Limb (tissue), 2 donors: ENCODE measurements around the gene CS.

ENCODE experiments used
- DNase-seq, 2 donors: peaks; one replicate each; pipeline ENCODE4 v3.0.0-alpha.2; 2016; ENCODE audit errors: extremely low spot score in 2 of 2

CS gene

DNA sequence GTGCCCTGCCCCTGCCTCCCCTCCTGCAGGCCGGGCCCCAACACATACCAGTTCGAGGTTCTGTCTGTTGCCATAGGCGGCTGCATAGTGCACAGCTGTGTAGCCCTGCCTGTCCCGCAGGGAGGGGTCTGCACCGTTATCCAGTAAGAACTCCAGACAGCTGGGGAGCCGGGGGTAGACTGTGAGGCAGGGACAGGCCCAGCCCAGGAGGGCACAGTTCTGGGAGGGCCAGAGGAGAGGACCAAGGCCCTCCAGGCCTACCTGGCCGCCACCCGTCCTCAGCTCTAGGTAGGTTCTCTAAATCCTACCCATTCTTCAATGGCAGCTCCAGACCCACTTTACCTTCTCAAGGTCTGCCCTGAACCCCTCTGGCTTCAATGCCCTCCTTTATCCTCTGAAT lies 51.4 kb downstream of the CS start:
- no peak for DNase-seq

DNA sequence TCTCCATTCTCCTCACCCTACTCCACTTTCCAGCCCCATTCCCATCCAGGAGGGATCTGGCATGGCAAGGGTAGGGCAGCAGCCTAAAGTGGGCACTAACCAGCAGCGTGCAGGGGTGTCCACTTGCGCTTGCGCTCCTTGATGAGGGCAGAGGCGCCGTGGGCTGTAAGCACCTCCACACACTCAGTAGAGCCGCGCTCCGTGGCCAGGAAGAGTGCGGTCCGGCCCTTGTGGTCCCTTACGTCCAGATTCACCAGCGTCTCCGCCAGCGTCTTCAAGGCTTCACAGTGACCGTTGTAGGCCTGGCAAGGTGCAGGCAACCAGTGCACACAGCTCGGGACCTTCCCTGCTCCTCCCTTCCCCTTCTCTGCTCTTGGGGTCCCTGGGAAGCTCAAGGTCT lies 52.2 kb downstream of the CS start:
- DNase-seq, result no peak

DNA sequence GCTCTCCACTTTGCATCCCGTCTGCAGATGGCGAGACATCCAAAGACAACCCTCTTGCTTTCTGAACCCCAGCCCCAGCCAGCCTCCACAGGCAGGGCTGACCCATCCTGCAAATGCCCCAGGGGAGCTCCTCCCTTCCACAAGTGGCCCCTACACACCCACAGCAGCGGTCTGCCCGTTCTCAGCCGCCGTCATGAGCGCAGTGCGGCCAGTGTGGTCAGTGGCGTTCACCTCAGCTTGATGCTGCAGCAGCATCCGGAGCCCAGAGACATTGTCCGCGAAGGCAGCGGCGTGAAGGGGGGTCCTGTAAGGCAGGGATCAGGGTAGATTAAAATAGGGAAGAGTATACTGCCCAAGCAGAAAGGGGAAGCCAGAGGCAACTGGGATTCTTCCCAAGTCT lies 55.6 kb downstream of the CS start:
- DNase-seq, result no peak

DNA sequence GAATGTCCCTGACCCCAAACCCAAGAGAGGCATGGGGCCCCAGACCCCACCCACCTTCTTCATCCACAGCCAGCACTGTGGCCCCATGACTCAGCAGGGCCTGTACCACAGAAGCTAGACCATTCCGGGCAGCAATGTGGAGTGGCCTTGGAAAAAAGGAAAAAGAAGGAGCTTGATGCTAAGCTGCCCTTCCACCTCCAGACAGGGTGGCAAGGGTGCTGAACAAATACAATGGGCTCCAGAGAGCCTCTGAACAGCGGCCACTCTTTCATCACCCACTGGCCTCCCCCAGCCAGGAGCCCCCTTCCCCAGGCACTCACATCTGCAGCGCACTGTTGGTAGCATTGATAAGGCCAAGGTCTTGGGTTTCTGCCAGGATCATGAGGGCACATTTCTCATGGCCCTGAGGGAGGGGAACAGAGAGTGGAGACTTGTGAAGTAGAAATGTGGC lies 56.4 kb downstream of the CS start:
- DNase-seq, result no peak

DNA sequence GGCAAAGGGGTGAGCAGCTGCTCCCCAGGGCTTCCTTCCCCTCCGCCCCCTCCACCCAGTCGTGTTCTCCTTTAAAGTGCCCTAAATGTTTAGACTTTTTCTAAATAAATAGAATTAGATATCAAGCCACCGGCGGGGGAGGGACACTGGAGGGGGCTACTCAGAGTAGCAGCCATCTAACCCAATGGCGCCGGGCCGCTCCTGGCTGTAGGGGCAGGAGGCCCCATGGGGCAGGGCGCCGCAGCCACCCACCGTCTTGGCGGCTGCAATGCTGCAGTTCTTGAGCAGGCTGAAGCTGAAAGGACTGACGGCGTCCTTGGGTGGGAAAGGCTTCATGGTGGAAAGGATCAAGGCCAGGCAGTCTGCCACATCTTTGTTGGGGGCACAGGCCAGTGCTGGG lies 57.1 kb downstream of the CS start:
- no peak for DNase-seq

DNA sequence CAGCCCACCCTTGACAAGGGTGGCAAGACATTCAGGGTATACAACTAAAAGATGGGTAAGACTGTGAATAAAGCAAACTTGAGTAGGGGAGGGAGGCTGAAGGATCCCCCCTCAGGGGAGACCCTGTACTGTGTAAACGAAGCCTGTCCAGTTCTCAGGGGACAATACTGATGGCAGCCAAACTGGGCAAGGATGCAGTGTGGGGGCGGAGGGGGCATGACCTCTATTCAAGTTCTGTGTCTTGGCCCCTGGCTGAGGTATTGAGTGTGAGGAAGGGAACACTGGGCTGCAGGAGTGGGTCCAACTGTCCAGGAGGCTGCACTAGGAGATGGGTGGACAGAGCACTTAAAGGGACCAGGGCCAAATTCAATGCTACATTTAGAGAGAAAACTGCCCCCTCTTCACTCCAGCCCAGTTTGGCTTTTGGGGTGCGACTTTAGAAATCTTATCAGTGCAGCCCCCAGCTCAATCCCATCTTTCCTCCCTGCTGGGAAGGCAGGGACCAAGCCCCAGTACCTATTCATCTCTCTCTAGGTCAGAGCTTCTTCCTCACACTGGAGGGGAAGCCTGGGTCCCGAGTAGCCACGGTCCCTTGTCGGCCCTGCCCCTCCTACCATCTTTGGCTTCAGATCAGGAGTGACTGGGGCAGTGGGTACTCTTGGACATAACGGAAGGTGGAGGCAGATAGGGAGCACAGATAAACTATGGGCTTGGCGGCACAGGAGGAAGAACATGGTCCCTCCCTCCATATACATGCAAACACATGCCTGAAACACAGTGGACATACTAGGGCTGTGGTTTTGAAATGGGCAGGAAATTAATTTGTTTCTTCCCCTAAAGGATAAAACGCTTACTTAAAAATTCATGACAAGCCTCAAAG lies 58.5 kb downstream of the CS start:
- no peak for DNase-seq

DNA sequence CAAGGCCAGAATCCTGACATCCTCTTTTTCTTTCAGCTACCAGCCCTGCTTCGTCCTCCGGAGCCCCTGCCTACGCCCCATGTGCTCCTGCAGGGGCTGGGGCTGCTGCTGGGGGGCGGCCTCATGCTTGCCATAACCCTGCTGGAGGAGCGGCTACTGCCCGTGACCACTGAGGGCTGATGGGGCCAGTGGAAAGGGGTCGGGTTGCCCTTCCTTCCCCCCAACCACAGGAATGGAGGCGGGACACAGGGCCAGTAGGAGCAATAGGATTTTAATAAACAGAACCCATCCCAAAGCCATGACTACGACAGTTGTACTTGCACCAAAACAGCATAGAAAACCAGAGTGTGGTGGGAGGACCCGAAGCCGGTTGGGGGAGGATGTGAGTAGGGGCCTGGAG lies 62.6 kb downstream of the CS start:
- DNase-seq, result no peak

DNA sequence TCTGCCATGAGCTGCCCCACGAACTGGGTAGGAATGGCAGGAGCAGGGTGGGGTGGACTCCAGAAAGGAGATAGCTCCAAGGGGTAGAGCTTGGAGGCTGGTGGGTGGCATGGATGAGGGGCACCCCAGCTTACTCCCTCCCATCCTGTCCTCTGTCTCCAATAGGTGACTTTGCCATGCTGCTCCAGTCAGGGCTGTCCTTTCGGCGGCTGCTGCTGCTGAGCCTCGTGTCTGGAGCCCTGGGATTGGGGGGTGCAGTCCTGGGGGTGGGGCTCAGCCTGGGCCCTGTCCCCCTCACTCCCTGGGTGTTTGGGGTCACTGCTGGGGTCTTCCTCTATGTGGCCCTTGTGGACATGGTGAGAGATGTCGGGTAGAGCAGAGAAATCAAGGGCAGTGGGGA lies 63.1 kb downstream of the CS start:
- DNase-seq, result no peak

DNA sequence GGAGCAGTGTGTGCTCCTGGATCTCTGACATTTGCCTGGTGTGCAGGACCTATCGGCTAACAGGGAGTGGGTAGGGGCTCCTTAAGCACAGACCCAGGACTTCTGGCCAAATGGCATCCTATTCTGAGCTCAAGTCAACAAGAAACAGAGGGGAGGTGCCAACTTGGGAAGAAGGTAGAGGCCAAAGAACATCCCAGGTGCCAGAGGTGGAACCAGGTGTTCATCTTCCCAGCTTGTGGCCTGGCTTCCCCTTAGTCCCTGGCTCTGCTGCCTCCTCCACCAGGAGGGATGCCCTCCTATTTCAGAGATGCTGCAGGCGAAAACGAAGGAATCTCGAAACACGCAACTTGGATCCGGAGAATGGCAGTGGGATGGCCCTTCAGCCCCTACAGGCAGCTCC lies 64.0 kb downstream of the CS start:
- DNase-seq, result no peak

DNA sequence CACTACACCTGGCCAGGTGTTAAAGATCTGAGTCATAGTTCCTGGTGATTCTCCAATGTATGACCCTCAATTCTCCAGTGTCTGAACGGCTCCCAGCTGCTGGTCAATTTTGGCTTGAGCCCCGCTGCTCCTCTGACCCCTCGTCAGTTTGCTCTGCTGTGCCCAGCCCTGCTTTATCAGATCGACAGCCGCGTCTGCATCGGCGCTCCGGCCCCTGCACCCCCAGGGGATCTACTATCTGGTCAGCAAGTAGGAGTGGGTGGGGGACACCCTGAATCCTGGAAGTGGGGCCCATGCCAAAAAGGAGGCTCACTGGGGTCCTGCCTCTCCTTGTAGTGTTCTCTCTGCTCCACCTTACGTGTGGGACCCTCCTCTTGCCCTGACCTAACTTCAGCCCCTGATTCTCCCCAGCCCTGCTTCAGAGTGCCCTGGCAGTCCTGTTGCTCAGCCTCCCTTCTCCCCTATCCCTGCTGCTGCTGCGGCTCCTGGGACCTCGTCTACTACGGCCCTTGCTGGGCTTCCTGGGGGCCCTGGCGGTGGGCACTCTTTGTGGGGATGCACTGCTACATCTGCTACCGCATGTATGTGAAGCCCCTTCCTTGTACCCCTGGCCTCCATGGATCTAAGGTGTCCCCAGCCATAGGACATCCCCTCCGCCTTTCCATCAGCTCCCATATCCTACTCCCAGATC lies 65.2 kb downstream of the CS start:
- no peak for DNase-seq

DNA sequence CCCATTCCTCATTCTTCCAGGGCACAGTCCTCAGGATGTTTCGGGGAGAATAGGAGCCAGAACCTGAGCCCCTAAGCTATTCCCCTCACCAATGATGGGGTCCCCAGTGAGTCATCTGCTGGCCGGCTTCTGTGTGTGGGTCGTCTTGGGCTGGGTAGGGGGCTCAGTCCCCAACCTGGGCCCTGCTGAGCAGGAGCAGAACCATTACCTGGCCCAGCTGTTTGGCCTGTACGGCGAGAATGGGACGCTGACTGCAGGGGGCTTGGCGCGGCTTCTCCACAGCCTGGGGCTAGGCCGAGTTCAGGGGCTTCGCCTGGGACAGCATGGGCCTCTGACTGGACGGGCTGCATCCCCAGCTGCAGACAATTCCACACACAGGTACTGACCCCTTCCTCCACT lies 68.9 kb downstream of the CS start:
- DNase-seq, result no peak

DNA sequence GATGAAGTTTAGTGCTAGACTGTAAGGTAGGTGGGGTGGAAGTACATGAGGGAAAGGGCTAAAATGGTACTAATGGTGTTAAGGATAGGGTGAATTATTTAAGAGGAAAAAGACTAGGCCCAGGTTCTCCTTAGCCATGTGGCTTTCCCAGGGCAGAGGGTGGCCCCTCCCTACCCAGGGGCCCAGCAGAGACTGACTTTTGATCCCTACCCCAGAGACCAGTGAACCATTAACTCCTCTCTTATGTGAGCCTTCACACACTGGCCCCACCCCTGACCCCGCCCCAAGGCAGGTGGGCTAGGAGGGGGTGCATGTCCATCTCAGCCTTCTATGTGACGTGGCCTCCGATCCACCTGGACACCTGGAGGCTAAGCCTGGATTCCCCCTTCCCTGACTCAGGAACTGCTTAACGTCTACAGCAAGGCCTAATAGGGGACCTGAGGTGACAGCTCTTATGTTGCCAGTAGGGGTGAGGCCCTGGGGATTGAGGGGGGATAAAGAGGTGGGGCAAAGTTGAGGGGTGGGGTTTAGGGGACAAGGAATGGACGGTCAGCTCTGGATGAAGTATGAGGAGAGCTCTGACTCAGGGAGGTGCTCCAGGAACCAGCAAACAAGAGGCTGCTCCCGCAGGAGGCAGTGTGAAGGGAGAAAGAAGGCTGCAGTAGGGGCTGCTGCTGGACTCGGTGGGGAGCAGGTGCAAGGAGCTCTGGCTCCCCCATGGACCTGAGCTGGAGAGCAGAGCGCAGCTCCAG lies 69.5 kb downstream of the CS start:
- no peak for DNase-seq

DNA sequence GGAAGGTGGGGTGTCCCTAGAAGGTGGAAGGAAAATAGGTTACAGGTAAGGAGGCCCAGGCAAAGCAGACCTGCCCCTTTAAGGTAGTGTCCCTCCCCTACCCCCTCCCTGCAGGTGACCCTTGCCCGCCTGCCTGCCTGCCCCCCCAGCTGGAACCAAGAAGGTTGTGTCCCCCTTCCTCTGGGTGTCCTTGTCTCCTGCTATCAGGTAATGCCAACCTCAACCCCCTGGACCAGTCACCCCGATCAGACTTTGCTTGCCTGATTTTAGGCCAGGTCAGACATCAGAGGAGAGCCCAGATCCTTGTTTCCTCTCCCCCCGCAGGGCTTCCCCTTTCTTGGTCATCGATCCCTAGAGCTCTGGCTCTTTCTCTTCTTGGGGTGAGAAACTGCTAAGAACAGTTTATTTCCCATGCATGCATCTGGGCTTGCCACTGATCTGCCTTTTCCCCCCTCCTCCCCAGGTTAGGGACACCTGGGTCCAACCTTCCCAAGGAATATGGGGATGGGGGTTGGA lies 70.2 kb downstream of the CS start, which contains the start of gene SLC39A5:
TSS of gene SLC39A5 (plus strand) at position 136 of the 516 bp plus-strand sequence. CDS start 1,224 bp downstream, outside the sequence.
- DNase-seq, result no peak

DNA sequence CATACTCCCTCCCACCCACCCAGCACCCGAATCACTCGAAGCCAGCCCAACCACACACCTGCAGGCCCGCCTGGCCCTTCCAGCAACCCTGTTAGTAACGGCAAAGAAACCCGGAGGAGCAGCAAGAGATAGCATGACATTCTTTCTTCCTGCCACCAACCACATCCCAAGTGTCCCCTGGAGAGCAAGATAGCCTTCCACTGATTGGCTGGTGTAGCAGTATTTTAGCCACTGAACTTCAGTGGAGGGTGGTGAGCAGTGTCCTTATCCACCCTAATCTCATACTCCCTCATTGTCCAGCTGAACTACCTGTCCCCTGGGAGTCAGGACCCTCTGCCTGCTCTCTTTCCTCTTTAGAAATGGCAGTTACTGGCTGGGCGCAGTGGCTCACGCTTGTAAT lies 71.0 kb downstream of the CS start:
- DNase-seq, result no peak

DNA sequence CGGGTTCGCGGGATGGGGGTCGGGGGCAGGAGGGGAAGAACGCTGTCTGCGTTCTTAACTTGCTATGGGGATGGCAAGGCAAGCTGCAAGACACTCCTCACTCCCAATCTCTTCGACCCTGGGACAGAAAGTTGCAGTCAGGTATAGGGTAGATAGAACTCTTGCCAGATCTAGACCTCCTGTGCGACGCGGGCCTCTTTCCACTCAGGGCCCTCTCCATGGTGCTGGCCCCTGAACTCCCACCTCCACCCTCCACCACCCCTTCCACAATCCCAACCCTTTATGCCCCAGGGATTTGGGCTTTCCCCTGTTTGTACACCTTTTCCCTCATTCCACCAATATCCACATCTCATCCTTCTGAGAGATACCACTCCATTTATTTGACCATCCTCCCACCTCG lies 75.2 kb downstream of the CS start:
- no peak for DNase-seq

DNA sequence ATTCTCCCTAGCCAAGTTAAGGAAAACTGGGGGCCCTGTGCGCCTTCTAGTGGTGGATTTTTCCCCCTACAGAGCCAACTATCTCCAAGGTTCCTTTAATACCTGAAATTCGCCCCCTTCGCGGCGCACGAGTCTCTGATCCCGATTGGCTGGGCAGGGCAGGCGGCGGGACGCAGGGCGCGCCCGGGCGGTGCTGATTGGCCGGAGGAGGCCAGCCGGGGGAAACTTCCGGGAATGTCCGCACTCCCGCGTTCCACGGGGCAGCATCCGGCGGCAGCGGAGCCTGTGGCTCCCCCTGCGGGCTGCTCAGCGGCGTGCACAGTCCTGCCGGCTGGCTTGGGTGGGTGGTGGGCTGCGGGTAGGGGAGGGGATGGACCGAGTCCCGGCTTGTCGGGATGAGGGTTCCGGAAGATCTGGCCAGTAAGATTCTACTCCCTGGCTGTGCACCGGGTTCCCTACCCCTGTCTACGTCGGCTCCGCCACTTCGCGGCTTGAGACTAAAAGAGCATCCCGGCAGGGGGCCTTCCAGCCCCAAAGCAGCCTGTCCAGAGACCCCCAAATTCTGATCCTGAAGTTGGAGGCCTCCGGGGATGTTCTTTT lies 75.9 kb downstream of the CS start, which contains the start of gene NABP2:
TSS of gene NABP2 (plus strand) at position 241 of the 600 bp plus-strand sequence. CDS start 515 bp downstream, outside the sequence.
- peak; percentile 98 to 99 for DNase-seq

DNA sequence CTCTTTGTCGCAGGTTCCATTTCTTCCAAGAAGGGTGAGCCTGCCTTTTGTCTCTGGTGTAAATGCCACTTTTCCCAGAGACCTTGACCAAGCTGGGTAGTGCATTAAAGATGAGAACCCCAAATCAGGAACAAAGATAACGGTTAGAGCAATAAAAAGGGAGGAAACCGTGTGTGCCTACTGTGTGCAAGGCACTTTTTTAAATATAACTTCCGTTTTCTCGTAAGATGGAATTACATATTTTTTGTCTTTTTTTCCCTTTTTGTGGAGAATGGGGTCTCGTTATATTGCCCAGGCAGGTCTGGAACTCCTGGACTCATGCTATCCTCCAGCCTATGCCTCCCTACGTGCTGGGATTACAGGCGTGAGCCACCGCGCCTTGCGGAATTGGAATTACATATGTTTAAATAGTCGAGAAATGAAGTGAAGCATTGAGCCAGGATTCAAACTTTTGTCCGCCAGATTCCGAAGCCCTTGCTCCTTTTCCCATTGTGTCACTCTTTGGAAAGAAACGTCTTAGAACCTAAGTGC lies 76.5 kb downstream of the CS start:
- no peak for DNase-seq

DNA sequence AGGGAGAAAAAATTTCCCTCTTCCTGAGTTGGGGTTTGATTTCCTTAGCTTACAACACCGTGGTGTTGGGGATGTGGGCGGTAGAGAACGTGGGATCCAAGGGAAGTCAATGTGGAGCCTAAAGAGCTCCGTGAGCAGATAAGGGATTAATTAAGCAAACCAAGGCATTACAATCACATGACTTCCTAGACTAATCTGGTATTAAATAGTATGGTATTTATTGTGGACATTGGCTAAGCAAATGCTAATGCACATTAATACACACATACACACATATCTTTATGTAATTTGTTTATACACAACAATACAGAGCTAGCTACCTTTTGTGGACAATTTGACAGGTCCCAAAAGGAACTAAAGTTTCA lies 77.6 kb downstream of the CS start:
- peak in 1 of 2 donors; percentile 1 for DNase-seq

DNA sequence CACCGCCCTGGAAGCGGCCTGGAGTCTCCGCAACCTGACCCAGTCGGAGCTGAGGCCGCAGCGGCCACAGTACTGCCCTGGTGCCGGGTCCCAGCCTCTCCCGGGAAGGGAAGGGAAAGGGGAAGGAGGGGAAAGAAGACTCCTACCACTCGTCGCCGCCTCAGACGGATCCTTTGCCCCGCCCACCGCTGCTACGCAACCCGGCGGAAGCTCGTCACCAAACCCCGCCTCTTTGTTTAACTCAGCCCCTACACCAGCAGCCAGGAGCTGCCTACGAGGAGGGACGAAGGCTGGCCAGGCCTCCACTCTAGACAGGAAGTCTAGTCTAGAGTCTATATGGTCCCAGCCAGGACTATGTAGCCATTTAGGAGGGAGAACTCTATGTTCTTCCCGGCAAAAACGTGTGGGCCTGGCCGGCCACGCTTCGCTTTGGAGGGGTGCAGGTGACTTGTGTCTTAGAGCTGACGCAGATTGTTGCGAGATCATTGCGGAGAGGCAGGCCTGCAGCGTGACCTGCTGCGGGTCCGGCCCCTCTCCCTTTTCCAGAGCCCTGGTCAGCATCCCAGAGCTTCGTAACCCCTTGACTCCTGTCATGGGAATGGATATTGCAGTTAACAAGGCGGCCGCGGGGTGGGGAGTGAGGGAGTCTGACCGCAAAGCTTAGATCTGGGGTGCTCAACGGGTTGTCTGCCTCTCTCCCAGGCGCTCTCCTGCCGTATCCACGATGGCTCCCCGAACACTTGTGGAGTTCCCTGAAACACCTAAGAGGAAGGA lies 78.2 kb downstream of the CS start, which contains the start of gene RNF41:
TSS of gene RNF41 (minus strand) at position 166 of the 774 bp plus-strand sequence. CDS start 7,875 bp downstream, outside the sequence.
- DNase-seq, result peak; percentile 98
